Measurements from ENCODE around the gene VRK3. TPM values are rescaled to one million over a fixed set of nuclear protein-coding genes. Genes with fewer than 3 reads are reported as not detected.

VRK3 gene
- total and polyA plus RNA-seq, 2 of the 4 experiments (the other 2 are of a cell fraction): 28.7 to 35.8 TPM

DNA sequence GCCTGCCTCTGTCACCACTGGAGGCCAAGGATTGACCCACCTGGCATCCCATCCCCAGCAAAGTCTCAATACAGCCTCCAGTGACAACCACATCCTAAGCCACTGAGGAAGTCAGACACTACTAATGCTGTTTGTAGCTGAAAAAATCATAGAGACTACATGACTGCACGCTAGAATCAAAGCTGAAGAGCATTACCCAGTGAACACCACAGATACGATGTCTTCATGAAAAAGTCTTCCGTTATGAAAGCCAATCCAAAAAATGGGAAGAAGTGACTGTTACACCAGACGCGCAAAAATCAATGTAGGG, 84.7 kb downstream of the VRK3 start:
- H2BK5ac ChIP-seq (ENCODE audit: low read depth, low read length, poor library complexity, severe bottlenecking): no peak overlapping the region
- dilution Hi-C loops (cut with HindIII; ENCODE audit: low sequenced_read_pairs, unreplicated experiment): no loop called here
- intact Hi-C loops (cut with micrococcal nuclease): no loop called here
- H3K4me1 ChIP-seq (ENCODE audit: control insufficient read depth, insufficient read depth, low read length): no peaks in the 10 kb centered on the region
- H4K91ac ChIP-seq (ENCODE audit: insufficient read depth, low read depth, low read length): no peak overlapping the region
- ChIA-PET POLR2A (ENCODE audit: unreplicated experiment) (no interaction called here), CTCF (interaction anchor here (1.4 kb wide), 1 partner anchor 39 kb away, joined by 3 read pairs; no protein-coding TSS in a partner anchor)
- H3K4ac ChIP-seq (ENCODE audit: low read depth, low read length): no peak overlapping the region
- H3K4me2 ChIP-seq (ENCODE audit: low read depth, low read length): no peak overlapping the region
- H2BK15ac ChIP-seq (ENCODE audit: low read depth, low read length): no peak overlapping the region
- no peak overlapping the region for H2AK5ac ChIP-seq (ENCODE audit: low read depth, low read length)
- H3K79me1 ChIP-seq (ENCODE audit: low read depth in 1 of 2, low read length in 2 of 2): no peaks in the 10 kb centered on the region
- WGBS, 2 experiments (ENCODE audit: extremely low coverage in 2 of 2, insufficient read length in 1 of 2): no CpG with 5 or more reads among the region's 5 CpGs
- H3K9me1 ChIP-seq (ENCODE audit: insufficient read depth, low read length): no peaks in the 10 kb centered on the region
- no peak overlapping the region for H3K14ac ChIP-seq (replicated peaks; ENCODE audit: low read depth, low read length)
- TF ChIP-seq MXI1 (IDR thresholded peaks at IDR 0.05; ENCODE audit: borderline replicate concordance, low read depth, low read length): no peak
- TF ChIP-seq, protein P1, sequence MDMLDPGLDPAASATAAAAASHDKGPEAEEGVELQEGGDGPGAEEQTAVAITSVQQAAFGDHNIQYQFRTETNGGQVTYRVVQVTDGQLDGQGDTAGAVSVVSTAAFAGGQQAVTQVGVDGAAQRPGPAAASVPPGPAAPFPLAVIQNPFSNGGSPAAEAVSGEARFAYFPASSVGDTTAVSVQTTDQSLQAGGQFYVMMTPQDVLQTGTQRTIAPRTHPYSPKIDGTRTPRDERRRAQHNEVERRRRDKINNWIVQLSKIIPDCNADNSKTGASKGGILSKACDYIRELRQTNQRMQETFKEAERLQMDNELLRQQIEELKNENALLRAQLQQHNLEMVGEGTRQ (IDR thresholded peaks at IDR 0.05; ENCODE audit: low read depth, low read length): no peak
- TF ChIP-seq NFE2L2 (IDR thresholded peaks at IDR 0.05; ENCODE audit: low read depth, low read length): no peak
- TF ChIP-seq MAFK (IDR thresholded peaks at IDR 0.05; ENCODE audit: low read depth, low read length): no peak
- TF ChIP-seq MAZ (IDR thresholded peaks at IDR 0.05; ENCODE audit: borderline replicate concordance, low read depth, low read length): no peak
- no peak overlapping the region for H3K4me3 ChIP-seq (ENCODE audit: insufficient read depth, low read depth, low read length)
- no peaks in the 10 kb centered on the region for H3K36me3 ChIP-seq (ENCODE audit: control insufficient read depth, insufficient read depth, low read length)
- DNase-seq (no peak), ATAC-seq (ENCODE audit: low read depth) (no peak)
- H2BK120ac ChIP-seq (ENCODE audit: low read depth, low read length): no peak overlapping the region
- in situ Hi-C loops (cut with MboI; ENCODE audit: low sequenced_read_pairs): no loop called here
- H2BK20ac ChIP-seq (ENCODE audit: low read depth, low read length): no peak overlapping the region
- H4K5ac ChIP-seq (ENCODE audit: low read depth, low read length): no peak overlapping the region
- no peak overlapping the region for H3K27ac ChIP-seq (ENCODE audit: insufficient read depth, low read length)
- BruUV-seq (replicated peaks): no TSS peak
- H4K8ac ChIP-seq (ENCODE audit: low read depth in 2 of 2, low read length in 2 of 2): no peak overlapping the region
- H3K9ac ChIP-seq (ENCODE audit: low read depth, low read length): no peak overlapping the region
- H3K56ac ChIP-seq (ENCODE audit: extremely low read depth, insufficient read depth, low read length): no peak overlapping the region
- H2AK9ac ChIP-seq (replicated peaks; ENCODE audit: low read depth, low read length, poor library complexity): no peak overlapping the region
- no peaks in the 10 kb centered on the region for H4K20me1 ChIP-seq (ENCODE audit: insufficient read depth, low read length)
- no peak overlapping the region for H3K18ac ChIP-seq (ENCODE audit: low read depth, low read length)
- no peak overlapping the region for H2AFZ ChIP-seq (replicated peaks; ENCODE audit: low read length, poor library complexity)
- H3K27me3 ChIP-seq (ENCODE audit: control insufficient read depth, insufficient read depth, low read length): no peaks in the 10 kb centered on the region; the same call in 1 of the 2 replicates
- no peak overlapping the region for H3K23ac ChIP-seq (ENCODE audit: low read depth, low read length)
- H3K9me3 ChIP-seq (ENCODE audit: control insufficient read depth, insufficient read depth, low read length): no peaks in the 10 kb centered on the region

Measured in IMR-90 (cell line).